ENCODE data around the gene CD82. TPM values are rescaled to one million over a fixed set of nuclear protein-coding genes. Genes with fewer than 3 reads are reported as not detected.

CD82 gene
- total and polyA plus RNA-seq, 2 of the 8 experiments (the other 6 are each of a cell fraction or from before 2014, with no cell fraction given) = 7.9 to 10.3 TPM

- TF ChIP-seq KDM1A (IDR thresholded peaks at IDR 0.05; ENCODE audit: borderline replicate concordance, low read length) (no peak), RXRA (IDR thresholded peaks at IDR 0.05; ENCODE audit: insufficient read depth, low read depth, low read length) (no peak)
Observed at GRCh38 chr11:44623341-44623730, 57.9 kb downstream of the CD82 start (continued).
